ENCODE results near the gene GRAMD1C. TPM values are rescaled to one million over a fixed set of nuclear protein-coding genes. Genes with fewer than 3 reads are reported as not detected.

The GRAMD1C gene
- total and polyA plus RNA-seq, 2 donors (not counting 3 experiments of a cell fraction or from before 2014, with no cell fraction given): 7.0 to 24.0 TPM

DNA sequence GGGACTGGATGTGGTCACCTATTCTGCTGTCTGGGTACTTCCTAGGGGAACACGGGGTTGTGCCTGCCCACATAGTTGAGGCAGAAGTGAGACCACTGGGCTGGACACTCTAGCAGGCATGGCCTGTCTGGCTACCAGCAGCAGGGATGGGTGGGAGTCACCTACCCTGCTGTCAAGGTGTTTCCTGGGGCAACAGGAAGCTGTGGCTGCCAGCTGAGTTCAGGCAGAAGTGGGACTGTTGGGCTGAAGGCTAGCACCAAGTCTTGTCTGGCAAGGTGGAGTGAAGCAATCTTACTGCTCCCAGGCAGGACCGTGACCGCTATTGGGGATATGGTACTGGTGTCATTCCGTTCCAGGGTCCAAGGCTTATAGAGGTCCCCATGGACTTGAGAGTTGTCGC, 89.0 kb downstream of the GRAMD1C start:
- DNase-seq (ENCODE audit: low read depth, low spot score): no peak
- no peaks in the 10 kb centered on the region for H3K36me3 ChIP-seq (ENCODE audit: control insufficient read depth in 2 of 2, extremely low read depth in 1 of 2, insufficient read depth in 2 of 2, low read length in 2 of 2)
- FAIRE-seq: no peak
- POLR2A ChIA-PET: no interaction called here
- no peaks in the 10 kb centered on the region for H4K20me1 ChIP-seq (replicated peaks; ENCODE audit: control insufficient read depth, extremely low read depth, insufficient read depth, low read length)
- no TSS peak for BruUV-seq (replicated peaks)
- no peaks in the 10 kb centered on the region for H3K79me2 ChIP-seq (ENCODE audit: control insufficient read depth, insufficient read depth, low read length)
- H3K27ac ChIP-seq (ENCODE audit: insufficient read depth, low read depth, low read length): no peak overlapping the region
- H3K27me3 ChIP-seq (ENCODE audit: control insufficient read depth in 2 of 2, insufficient read depth in 2 of 2, low read length in 2 of 2): no peaks in the 10 kb centered on the region
- no peak overlapping the region for H3K9ac ChIP-seq (replicated peaks; ENCODE audit: extremely low read depth, insufficient read depth, low read length)
- no peaks in the 10 kb centered on the region for H3K9me3 ChIP-seq (replicated peaks; ENCODE audit: control insufficient read depth, insufficient read depth, low read length)
- H3K4me1 ChIP-seq (ENCODE audit: control insufficient read depth, extremely low read depth, insufficient read depth, low read length): no peaks in the 10 kb centered on the region
- CTCF ChIA-PET: no interaction called here
- H2AFZ ChIP-seq (ENCODE audit: low read depth, low read length): no peak overlapping the region
- H3K9me1 ChIP-seq (replicated peaks; ENCODE audit: control insufficient read depth, extremely low read depth, insufficient read depth, low read length): no peaks in the 10 kb centered on the region
- intact Hi-C loops (cut with micrococcal nuclease) (no loop called here), dilution Hi-C loops (cut with MboI; ENCODE audit: extremely low pct_ligation_motif_present, low sequenced_read_pairs) (no loop called here)
- H3K4me3 ChIP-seq (replicated peaks in 1 of 3; ENCODE audit: insufficient read depth in 1 of 3, low read depth in 1 of 3, low read length in 3 of 3): no peak overlapping the region
- no peak overlapping the region for H3K4me2 ChIP-seq (ENCODE audit: insufficient read depth, low read length)
- TF ChIP-seq MYC (IDR thresholded peaks at IDR 0.05; ENCODE audit: low read depth, low read length): no peak
- TF ChIP-seq EZH2 (IDR thresholded peaks at IDR 0.05; ENCODE audit: borderline replicate concordance, low read depth, low read length, severe bottlenecking): no peak
- TF ChIP-seq FOS (IDR thresholded peaks at IDR 0.05; ENCODE audit: borderline replicate concordance, insufficient read depth, low read length): no peak
- TF ChIP-seq GATA2 (IDR thresholded peaks at IDR 0.05; ENCODE audit: insufficient read depth, insufficient read length, low read depth, low read length): no peak
- TF ChIP-seq, protein P1, sequence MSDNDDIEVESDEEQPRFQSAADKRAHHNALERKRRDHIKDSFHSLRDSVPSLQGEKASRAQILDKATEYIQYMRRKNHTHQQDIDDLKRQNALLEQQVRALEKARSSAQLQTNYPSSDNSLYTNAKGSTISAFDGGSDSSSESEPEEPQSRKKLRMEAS (IDR thresholded peaks at IDR 0.05; ENCODE audit: insufficient read depth, insufficient read length): no peak
- TF ChIP-seq JUN (IDR thresholded peaks at IDR 0.05; ENCODE audit: borderline replicate concordance, insufficient read depth, insufficient read length, low read depth): no peak
- no peak for TF ChIP-seq POLR2A (IDR thresholded peaks at IDR 0.05; ENCODE audit: low read depth, low read length)
- TF ChIP-seq, protein P2, sequence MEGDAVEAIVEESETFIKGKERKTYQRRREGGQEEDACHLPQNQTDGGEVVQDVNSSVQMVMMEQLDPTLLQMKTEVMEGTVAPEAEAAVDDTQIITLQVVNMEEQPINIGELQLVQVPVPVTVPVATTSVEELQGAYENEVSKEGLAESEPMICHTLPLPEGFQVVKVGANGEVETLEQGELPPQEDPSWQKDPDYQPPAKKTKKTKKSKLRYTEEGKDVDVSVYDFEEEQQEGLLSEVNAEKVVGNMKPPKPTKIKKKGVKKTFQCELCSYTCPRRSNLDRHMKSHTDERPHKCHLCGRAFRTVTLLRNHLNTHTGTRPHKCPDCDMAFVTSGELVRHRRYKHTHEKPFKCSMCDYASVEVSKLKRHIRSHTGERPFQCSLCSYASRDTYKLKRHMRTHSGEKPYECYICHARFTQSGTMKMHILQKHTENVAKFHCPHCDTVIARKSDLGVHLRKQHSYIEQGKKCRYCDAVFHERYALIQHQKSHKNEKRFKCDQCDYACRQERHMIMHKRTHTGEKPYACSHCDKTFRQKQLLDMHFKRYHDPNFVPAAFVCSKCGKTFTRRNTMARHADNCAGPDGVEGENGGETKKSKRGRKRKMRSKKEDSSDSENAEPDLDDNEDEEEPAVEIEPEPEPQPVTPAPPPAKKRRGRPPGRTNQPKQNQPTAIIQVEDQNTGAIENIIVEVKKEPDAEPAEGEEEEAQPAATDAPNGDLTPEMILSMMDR (IDR thresholded peaks at IDR 0.05; ENCODE audit: extremely low read depth in 1 of 2, insufficient read depth in 1 of 2, low read depth in 1 of 2, low read length in 2 of 2): no peak
- no peak for TF ChIP-seq POLR2AphosphoS5 (IDR thresholded peaks at IDR 0.05; ENCODE audit: insufficient read depth, low read depth, low read length)

Measured in endothelial cell of umbilical vein (primary cell).